Spinal cord (tissue), 10 donors: ENCODE results near the gene RABGAP1. TPM values are rescaled to one million over a fixed set of nuclear protein-coding genes. Genes with fewer than 3 reads are reported as not detected.

Experiments
- DNase-seq, 6 donors: peaks; one replicate each; pipeline versions ENCODE4 v3.0.0 to v3.0.0-alpha.2; 2013 to 2015; ENCODE audit warnings: low spot score in 6 of 6, low read depth in 4 of 6
- H3K27ac ChIP-seq: one replicate; pipeline ENCODE4 v1.5.1; 2013; ENCODE audit warnings: low read depth, low read length, control low read depth
- H3K27me3 ChIP-seq: one replicate; pipeline ENCODE4 v1.6.1; 2013; ENCODE audit warnings: low read length; ENCODE audit not compliant: control insufficient read depth, insufficient read depth
- H3K36me3 ChIP-seq: one replicate; pipeline ENCODE4 v1.6.1; 2013; ENCODE audit warnings: low read length; ENCODE audit not compliant: control insufficient read depth, insufficient read depth
- H3K4me1 ChIP-seq: one replicate; pipeline ENCODE4 v1.6.1; 2013; ENCODE audit warnings: low read length; ENCODE audit not compliant: control insufficient read depth, insufficient read depth
- H3K4me3 ChIP-seq: one replicate; pipeline ENCODE4 v1.5.1; 2013; ENCODE audit warnings: low read depth, low read length, control low read depth
- H3K9me3 ChIP-seq: one replicate; pipeline ENCODE4 v1.6.1; 2013; ENCODE audit warnings: low read length; ENCODE audit not compliant: control insufficient read depth, insufficient read depth
- WGBS: methylation state at CpG from one replicate; pipeline ENCODE4 v1.1.5; 2013; ENCODE audit warnings: missing lambda C conversion rate; ENCODE audit not compliant: insufficient coverage; 5-methylcytosine and 5-hydroxymethylcytosine counted together
- polyA plus RNA-seq, 2 donors: library from polyadenylated mRNA; unstranded; fragments of 120-200 nt; gene quantifications; one replicate each; pipeline ENCODE4 v1.2.1, GENCODE V29; 2013; ENCODE audit not compliant: insufficient read length in 2 of 2
- total RNA-seq, 2 donors: library from RNA; depleted of rRNA in 1 of 2; stranded (reverse); fragments of 120-200 nt in 1 of 2; fragments of >200 nt in 1 of 2; gene quantifications; one replicate each; pipeline versions ENCODE4 v1.2.3 to v1.2.4, GENCODE V29; 2013 to 2014
- donor health status: healthy.

Gene RABGAP1
- total and polyA plus RNA-seq, 4 donors = 60.2 to 104 (median 68.1) TPM

- H3K27me3 ChIP-seq = no peaks in the 10 kb centered on the region
- H3K9me3 ChIP-seq = no peaks in the 10 kb centered on the region
- WGBS = no CpG with 5 or more reads among the region's 1 CpG
- no peak overlapping the region for H3K27ac ChIP-seq
- H3K4me3 ChIP-seq = no peak overlapping the region
- no peaks in the 10 kb centered on the region for H3K4me1 ChIP-seq
- peaks cover 4% of the 10 kb centered on the region for H3K36me3 ChIP-seq
- DNase-seq = no peak
Observed at GRCh38 chr9:123026425-123026824, 85.6 kb downstream of the RABGAP1 start.

GRCh38 chr9:123027517-123027916 lies 86.7 kb downstream of the RABGAP1 start:
- no CpG with 5 or more reads among the region's 3 CpGs for WGBS
- Histone ChIP-seq H3K36me3 (peaks cover 3% of the 10 kb centered on the region), H3K9me3 (no peaks in the 10 kb centered on the region), H3K4me1 (no peaks in the 10 kb centered on the region), H3K27ac (no peak overlapping the region), H3K4me3 (no peak overlapping the region), H3K27me3 (no peaks in the 10 kb centered on the region)
- DNase-seq = no peak

GRCh38 chr9:123028136-123028535 lies 87.3 kb downstream of the RABGAP1 start:
- H3K9me3 ChIP-seq = no peaks in the 10 kb centered on the region
- H3K36me3 ChIP-seq = peaks cover 2% of the 10 kb centered on the region
- no peaks in the 10 kb centered on the region for H3K27me3 ChIP-seq
- DNase-seq = no peak
- H3K27ac ChIP-seq = no peak overlapping the region
- no peaks in the 10 kb centered on the region for H3K4me1 ChIP-seq
- no peak overlapping the region for H3K4me3 ChIP-seq

GRCh38 chr9:123028973-123029372 lies 88.2 kb downstream of the RABGAP1 start:
- H3K9me3 ChIP-seq = no peaks in the 10 kb centered on the region
- H3K27me3 ChIP-seq = no peaks in the 10 kb centered on the region
- 94% methylated on average over 2 of the region's 3 CpGs for WGBS
- peaks cover 1% of the 10 kb centered on the region for H3K4me1 ChIP-seq
- DNase-seq = no peak
- no peak overlapping the region for H3K27ac ChIP-seq
- H3K36me3 ChIP-seq = no peaks in the 10 kb centered on the region
- no peak overlapping the region for H3K4me3 ChIP-seq

- Histone ChIP-seq H3K4me1 (peaks cover 5% of the 10 kb centered on the region), H3K9me3 (no peaks in the 10 kb centered on the region), H3K27me3 (no peaks in the 10 kb centered on the region), H3K27ac (no peak overlapping the region), H3K4me3 (no peak overlapping the region), H3K36me3 (no peaks in the 10 kb centered on the region)
- DNase-seq = no peak
- no CpG with 5 or more reads among the region's 1 CpG for WGBS
Observed at GRCh38 chr9:123031963-123032362, 91.1 kb downstream of the RABGAP1 start.

GRCh38 chr9:123033352-123033751 lies 92.5 kb downstream of the RABGAP1 start, which contains the start of gene GPR21:
Gene GPR21, plus strand, starts transcription at chr9:123033667. Its CDS starts 900 bp downstream, at chr9:123034567.
- no peaks in the 10 kb centered on the region for H3K9me3 ChIP-seq
- peak within 1 kb of the TSS; percentile 19 for H3K4me3 ChIP-seq
- H3K36me3 ChIP-seq = no peaks in the 10 kb centered on the region
- H3K27me3 ChIP-seq = no peaks in the 10 kb centered on the region
- H3K27ac ChIP-seq = peak within 1 kb of the TSS; percentile 43
- DNase-seq = peak; percentile 44 to 96 (median 60)
- WGBS = 18% methylated on average over 4 of the region's 7 CpGs
- H3K4me1 ChIP-seq = peaks cover 5% of the 10 kb centered on the region

- 40% methylated on average over 1 of the region's 8 CpGs for WGBS
- DNase-seq = peak in 5 of 6 donors; percentile 17 to 87 (median 54)
- Histone ChIP-seq H3K27ac (peak overlapping the region; percentile 43), H3K27me3 (no peaks in the 10 kb centered on the region), H3K4me3 (peak overlapping the region; percentile 19), H3K36me3 (no peaks in the 10 kb centered on the region), H3K9me3 (no peaks in the 10 kb centered on the region), H3K4me1 (peaks cover 5% of the 10 kb centered on the region)
Observed at GRCh38 chr9:123033864-123034601, 93.2 kb downstream of the RABGAP1 start.

- Histone ChIP-seq H3K9me3 (no peaks in the 10 kb centered on the region), H3K4me3 (peak overlapping the region; percentile 19), H3K36me3 (no peaks in the 10 kb centered on the region), H3K27me3 (no peaks in the 10 kb centered on the region), H3K27ac (no peak overlapping the region), H3K4me1 (peaks cover 5% of the 10 kb centered on the region)
- peak in 2 of 6 donors; percentile 32 to 67 for DNase-seq
- 85% methylated on average over 7 of the region's 13 CpGs for WGBS
Observed at GRCh38 chr9:123034881-123035510, 94.2 kb downstream of the RABGAP1 start.

- H3K36me3 ChIP-seq = no peaks in the 10 kb centered on the region
- DNase-seq = peak in 2 of 6 donors; percentile 22 to 85
- H3K27me3 ChIP-seq = no peaks in the 10 kb centered on the region
- no CpG with 5 or more reads among the region's 2 CpGs for WGBS
- H3K4me1 ChIP-seq = peaks cover 5% of the 10 kb centered on the region
- H3K4me3 ChIP-seq = no peak overlapping the region
- no peaks in the 10 kb centered on the region for H3K9me3 ChIP-seq
- H3K27ac ChIP-seq = no peak overlapping the region
Observed at GRCh38 chr9:123035791-123036190, 95.0 kb downstream of the RABGAP1 start.
